Activated T-cell treated with anti-CD3 and anti-CD28 coated beads for 4 hours (primary cell): Measurements from ENCODE around the gene CBX7.

Experiments used
- DNase-seq: peaks from one replicate; pipeline ENCODE4 v3.0.0-alpha.2; 2020

CBX7 gene

DNA sequence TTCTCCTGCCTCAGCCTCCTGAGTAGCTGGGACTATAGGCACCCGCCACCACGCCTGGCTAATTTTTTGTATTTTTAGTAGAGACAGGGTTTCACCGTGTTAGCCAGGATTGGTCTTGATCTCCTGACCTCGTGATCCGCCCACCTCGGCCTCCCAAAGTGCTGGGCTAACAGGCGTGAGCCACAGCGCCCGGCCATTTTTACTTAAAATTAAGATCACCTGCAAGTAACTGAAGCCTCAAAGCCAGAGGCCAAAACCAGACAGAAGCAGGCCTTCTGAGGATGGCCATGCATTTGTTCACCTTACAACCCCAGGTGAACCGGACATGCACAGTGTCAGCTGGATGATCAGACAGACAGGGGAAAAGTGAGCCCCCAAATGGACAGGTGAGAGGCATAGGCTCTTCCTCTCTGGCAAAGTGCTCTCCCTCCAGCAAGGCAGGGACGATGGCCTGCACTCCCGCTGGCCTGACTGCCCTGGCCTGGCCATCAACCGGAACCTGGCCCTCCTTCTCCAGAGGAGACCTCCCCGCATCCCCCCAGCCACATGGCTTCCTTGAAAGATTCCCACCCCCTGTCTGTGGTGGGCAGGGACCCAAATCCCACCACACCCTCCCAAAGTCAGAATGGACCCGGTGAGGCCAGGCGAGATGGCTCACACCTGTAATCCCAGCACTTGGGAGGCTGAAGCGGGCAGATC is 29.6 kb downstream of the CBX7 start:
- no peak for DNase-seq

DNA sequence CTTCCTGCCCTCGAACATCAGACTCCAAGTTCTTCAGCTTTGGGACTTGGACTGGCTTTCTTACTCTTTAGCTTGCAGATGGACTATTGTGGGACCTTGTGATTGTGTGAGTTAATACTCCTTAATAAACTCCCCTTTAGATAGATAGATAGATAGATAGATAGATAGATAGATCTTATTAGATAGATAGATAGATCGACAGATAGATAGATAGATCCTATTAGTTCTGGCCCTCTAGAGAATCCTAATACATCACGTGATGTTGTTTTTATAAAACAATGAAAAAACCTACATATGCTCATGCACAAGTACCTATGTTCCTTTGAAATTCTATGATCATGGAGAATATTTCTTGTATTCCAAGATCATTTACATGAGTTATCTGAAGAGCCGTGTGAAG is 31.5 kb downstream of the CBX7 start:
- DNase-seq: no peak

DNA sequence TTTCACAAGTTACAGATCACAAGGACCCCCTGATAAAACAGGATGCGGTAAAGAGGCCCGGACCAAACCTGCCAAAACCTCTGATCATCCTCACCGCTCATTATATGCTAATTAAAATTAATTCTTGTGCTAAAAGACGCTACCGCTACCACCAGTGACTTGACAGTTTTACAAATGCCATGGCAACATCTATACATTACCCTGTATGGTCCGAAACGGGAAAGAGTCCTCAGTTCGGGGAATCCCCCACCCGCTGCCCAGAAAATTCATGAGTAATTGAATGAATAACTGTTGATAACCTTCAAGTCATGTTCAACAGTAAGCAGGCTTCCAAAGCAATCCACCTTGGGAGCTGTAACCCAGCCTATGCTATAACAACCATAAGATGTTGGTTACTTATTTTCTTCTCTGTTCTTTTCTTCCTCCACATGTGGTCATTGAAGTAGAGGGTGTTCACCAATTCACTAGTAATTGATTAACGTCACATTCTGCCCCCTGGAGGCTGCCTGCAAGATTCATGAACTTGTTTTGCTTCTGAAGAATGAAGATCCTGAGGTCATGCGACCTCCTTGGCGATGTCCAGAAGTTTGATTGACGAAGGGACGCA is 34.8 kb downstream of the CBX7 start:
- DNase-seq: peak; percentile 61

DNA sequence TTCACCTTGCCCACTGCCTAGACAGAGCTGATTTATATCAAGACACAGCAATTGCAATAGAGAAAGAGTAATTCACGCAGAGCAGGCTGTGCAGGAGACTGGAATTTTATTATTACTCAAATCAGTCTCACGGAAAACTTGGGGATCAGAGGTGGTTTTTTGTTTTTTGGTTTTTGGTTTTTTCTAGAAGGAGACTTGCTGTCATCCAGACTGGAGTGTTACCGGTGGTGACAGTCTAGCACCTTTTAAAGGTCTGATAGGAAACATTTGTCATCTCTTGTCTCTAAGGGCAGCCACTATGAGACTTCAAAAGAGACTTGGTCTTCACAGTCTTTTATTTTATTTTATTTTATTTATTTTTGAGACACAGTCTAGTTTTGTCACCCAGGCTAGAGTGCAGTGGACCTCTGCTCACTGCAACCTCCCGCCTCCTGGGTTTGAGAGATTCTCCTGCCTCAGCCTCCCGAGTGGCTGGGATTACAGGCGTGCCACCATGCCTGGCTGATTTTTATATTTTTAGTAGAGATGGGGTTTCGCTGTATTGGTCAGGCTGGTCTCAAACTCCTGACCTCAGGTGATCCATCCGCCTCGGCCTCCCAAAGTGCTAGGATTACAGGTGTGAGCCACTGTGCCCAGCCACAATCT is 36.4 kb downstream of the CBX7 start:
- no peak for DNase-seq

DNA sequence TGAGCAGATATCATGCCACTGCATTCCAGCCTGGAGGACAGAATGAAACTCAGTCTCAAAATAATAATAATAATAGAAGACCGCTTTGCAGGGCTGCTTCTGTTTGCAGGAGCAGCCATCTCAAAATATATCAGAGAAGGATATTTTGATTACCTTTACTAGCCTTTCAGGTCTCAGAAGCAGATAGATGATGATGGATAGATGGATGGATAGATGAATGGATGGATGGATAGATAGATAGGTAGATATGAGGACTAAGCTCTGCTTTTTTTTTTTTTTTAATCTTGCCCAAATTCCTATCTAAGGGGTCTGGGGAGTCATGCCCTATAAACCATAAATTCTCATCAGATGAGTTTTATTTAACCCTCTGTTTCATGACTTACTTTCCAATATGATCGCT is 36.9 kb downstream of the CBX7 start:
- no peak for DNase-seq

DNA sequence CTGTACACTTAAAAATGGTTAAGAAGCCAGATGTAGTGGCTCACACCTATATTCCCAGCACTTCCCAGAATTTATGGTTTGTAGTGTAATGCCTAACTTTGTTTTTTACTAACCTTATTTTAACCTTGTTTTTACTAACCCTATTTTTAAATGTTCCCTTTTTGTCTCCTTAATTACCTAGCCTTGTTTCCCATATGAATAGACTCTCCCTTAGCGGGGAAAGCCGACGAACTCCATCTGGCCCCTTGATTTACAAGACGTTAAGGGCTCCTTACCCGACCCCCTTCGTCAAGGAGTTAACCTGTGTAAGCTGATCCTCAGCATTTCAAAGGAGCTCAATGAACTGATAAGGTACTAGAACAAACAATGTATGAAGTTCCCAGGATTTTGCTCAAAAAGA is 38.4 kb downstream of the CBX7 start:
- DNase-seq: no peak

DNA sequence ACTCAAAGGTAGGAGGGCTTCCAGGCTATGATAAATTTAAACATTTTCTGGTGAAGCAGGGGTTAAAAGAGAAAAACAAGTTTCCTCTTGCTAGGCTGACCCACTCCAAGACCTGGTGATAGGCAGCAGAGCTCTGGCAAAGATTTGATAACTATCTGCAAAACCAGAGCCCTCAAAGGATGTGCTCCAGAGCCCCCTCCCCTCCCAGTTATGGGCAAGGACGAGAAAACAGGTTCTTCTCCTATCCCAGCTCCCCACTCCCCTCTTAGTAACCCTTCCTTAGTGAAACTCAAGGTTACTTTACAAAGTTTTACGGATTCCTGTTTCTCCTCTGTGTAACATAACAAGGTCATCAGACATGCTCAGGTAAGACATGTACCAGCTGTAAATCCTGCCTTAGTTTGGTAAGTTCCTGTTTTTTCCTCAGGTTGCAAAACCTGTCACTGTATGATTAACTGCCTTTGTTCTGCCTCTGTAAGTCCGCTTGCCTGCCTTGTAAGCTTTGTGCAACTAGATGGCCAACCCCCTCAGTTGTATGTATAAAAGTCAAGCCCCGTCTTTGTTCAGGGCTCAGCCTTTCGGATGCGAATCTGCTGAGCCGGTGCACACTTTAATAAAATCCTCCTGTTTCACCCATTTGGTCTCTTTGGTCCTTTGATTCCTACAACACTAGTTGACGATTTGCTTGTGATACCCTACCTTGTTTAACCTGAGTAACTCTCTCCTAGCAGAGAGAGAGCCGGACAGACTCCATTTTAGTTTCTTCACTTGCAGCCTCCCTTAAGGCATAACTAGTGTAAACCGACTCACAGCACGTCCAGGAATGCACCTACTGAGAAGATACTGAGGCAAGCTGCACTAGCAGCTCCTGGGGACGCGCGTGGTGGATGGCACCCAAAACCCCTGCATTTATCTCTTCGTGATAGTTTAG is 41.6 kb downstream of the CBX7 start:
- no peak for DNase-seq

DNA sequence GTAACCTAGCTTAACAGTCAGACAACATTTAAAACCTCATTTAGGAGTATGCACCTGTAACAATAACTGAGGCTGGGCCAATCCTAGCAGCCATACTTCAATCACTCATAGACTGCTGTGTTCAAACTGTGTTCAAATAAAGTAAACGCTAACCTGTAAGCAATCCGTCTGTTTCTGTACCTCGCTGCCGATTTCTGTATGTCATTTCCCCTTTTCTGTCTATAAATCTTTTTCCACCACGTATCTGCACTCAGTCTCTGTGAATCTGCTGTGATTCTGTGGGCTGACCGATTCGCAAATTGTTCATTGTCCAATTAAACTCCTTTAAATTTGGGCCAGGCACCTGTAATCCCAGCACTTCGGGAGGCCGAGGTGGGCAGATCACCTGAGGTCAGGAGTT is 43.1 kb downstream of the CBX7 start:
- no peak for DNase-seq

DNA sequence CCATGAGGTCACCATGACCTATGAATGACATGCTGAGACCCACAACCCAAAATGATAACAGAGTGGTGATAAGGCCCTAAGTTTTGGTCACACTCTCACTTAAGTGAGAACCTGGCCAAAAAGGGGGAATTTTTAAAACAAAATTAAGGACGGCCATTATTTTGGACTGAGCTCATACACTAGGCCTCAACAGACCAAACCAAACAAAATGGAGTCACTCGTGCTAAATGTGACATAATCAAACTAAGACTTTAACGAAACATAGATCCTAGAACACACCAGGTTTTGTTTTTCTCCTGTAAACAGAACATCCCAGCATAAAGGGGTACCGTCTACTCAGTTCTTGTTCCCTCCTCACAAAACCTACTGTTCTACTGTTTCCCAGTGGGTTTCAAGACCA is 44.0 kb downstream of the CBX7 start:
- no peak for DNase-seq

DNA sequence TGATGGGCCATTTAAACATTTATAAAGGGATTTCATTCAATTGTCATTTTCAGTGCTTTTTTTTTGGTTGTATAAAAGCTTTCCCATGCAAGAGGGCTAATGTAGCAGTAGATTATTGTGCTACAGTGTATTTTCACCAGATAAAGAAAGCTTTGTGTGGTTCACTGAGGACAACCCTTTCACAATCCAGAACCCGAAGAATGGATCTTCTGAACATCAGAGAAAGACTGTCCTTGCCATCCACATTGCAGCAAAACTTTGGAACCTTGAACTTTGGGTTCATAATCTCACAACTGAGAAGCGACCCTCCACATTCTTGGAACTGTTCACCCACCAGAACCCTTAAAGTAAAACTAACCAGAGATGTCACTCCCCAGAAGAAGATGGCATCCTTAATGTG is 46.2 kb downstream of the CBX7 start:
- DNase-seq: no peak

DNA sequence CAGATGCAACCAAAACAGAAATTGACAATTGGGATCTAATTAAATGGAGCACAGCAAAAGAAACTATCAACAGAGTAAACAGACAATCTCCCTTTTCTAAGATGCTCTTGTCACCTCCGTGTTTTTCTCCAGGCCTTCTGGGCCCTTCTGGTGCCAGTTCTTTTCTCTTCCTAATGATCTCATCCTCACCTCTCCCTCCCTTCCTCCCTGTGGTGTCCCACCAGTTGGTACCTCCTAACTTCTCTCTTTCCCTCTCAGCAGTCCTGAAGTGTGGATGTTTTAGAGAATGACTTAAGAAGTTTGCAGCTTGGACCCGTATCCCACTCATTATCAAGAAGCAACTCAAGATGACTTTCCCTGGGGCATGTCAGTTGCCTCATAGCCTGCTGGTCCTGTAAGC is 49.0 kb downstream of the CBX7 start:
- no peak for DNase-seq

DNA sequence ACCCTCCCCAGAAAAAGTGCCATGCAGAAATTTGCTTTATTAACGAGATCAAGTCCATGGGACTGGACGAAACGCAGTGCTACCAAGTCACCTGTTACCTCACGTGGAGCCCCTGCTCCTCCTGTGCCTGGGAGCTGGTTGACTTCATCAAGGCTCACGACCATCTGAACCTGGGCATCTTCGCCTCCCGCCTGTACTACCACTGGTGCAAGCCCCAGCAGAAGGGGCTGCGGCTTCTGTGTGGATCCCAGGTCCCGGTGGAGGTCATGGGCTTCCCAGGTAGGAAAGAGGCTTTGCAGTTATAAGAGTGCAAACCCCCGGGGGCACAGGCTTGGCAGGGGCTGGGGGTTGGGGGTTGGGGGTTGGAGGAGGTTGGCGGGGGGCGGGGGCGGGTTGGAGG is 51.3 kb downstream of the CBX7 start:
- DNase-seq: no peak

DNA sequence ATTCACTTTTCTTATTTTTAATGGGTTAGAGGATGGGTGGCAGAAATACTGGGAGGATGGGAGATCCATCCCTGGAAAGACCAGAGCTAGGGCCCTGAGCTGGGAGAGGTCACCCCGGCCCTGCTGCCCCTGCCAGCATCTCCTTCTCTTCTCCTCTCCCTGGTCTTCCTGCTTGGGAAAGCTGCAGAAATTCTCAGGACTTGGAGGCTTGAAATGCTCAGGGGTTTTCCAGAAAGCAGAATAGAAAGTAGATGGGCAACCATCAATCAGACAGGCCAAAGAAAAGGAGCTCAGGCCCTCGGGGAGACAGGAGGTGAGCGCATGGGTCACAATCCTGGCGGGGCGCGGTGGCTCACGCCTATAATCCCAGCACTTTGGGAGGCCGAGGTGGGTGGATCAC is 53.9 kb downstream of the CBX7 start:
- DNase-seq: no peak

DNA sequence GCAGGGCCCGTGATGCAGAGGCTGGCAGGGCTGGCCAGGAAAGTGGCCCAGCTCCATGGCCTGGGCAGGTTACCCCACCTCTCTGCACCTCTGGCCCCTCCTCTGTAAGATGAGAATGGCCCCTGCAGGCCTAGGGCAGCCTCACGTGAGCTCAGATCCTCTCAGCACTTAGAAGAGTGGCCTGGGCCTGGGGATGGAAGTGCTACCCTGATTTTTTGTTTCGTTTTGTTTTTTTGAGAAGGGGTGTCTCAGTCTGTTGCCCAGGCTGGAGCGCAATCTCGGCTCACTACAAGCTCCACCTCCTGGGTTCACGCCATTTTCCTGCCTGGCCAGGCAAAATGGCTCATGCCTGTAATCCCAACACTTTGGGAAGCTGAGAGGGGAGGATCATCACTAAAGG is 54.5 kb downstream of the CBX7 start:
- no peak for DNase-seq

DNA sequence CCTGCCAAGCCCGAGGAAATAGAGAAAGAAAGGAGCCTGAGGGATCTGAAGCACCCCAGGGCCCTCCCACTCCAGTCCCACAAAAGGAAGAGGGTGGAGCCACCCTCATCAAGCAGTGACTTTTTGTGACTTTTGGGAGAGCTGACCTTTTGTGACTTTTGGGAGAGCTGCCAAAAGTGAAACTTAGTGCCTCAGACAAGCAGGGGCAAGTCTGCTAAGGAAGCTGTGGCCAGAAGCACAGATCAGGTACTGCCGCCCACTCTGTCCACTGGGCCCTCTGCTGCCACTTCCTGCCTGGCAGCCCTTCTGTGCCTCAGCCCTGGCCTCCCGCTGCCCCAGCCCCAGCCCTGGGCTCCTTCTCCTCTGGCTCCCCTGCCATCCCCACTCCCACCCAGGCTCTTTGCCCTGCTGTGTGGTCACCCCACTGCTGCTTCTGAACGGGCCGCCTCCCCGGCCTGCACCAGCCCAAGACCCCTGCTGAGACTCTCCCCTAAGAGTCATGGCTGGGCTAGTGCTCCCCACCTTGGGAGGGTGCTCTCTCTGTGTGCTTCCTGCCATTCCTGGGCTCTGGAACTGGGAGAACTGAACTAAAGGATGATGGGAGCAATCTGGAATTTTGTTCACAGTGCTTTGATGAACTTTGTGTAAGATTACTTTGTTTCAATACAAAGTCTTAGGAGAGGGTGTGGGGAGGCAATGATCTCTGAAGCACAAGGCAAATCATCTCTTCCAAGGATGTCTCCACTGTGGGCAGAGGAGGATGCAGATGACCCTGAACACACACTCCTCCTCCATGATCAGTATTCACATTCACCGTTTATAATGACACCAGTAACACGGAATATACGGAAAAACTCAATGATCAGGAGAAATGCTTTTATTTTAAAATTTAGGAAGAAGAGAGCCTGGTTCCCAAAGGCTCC is 55.1 kb downstream of the CBX7 start, which contains the start of gene APOBEC3H:
Gene APOBEC3H, plus strand, starts transcription at position 147 of the 923 bp plus-strand sequence. CDS start 3,035 bp downstream, outside the sequence.
- DNase-seq: no peak

DNA sequence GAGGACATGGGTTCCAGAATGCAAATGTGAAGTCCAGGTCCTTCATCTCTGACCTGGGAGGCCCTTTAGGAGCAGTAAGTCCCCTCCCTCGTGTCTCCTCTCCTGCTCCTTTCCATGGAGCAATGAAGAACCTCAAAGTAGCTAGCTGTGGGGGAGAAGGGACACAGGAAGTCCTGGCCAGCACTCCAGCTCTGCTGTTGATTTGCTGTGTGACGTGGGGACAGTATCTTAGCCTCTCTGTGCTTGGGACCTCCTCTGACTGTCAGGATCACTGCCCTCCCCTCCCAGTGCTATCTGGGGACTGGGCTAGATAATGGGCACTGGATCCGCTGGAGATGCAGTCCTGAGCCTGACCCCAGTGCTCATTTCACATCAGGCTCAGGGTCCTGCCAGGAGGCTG is 56.5 kb downstream of the CBX7 start:
- DNase-seq: no peak

DNA sequence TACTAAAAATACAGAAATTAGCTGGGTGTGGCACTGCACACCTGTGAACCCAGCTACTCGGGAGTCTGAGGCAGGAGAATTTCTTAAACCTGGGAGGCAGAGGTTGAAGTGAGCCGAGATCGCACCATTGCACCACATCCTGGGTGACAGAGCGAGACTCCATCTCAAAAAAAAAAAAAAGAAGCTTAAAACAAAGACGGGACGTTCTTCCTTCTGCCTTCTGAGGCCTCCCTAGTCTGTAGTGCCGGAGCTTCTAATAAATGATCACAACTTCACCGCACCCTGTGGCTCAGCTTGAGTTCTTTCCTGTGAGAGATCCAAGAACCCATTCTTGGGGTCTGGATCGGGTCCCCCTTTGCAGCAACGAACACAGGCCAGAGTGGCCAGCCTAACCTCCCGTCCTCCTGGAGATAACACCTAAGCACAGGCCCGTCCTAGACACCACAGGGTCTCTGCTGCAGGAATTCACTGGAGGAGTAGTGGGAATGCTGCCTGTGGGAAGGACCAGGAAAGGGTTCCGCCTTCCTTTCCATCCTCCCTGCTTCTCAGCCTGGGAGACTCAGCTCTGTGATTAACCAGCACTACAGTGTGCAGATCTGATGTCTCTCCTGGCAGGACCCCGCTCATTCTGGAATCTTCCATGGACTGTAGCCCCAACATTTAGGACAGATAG is 57.6 kb downstream of the CBX7 start:
- DNase-seq: no peak

DNA sequence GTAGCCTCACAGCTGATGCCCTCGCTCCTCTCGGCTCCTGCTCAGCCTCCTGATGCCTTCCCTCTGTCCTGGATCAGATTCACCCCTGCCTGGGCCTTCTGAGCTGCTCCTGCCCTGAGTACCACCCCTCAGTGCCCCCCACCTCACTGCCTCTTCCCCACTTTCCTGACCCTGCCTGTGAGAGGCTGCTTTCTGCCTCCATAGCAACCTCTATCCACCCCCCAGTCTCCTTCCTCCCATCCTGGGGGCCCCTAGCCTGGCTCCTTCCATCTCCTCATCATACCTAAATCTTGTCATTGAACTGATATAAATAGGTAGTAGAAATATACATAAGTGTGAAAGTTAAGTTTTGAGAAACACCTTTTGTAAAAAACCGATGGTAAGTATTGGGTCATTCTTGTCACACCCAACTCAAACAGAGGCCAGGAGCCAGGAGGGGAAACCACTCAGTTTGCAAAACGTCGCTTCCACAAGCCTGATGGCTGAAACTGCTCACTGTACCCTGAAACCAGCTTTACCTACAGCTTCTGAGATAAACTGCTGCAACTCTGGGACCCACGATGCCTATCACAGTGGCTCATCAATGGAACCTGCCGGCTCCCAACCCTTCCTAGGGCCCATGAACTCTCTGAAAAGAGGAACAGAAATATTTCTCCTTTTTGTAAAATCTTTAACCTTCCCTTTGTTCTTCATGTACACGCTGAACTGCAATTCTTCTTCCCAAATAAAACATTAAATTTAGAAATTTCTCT is 60.2 kb downstream of the CBX7 start:
- DNase-seq: no peak

DNA sequence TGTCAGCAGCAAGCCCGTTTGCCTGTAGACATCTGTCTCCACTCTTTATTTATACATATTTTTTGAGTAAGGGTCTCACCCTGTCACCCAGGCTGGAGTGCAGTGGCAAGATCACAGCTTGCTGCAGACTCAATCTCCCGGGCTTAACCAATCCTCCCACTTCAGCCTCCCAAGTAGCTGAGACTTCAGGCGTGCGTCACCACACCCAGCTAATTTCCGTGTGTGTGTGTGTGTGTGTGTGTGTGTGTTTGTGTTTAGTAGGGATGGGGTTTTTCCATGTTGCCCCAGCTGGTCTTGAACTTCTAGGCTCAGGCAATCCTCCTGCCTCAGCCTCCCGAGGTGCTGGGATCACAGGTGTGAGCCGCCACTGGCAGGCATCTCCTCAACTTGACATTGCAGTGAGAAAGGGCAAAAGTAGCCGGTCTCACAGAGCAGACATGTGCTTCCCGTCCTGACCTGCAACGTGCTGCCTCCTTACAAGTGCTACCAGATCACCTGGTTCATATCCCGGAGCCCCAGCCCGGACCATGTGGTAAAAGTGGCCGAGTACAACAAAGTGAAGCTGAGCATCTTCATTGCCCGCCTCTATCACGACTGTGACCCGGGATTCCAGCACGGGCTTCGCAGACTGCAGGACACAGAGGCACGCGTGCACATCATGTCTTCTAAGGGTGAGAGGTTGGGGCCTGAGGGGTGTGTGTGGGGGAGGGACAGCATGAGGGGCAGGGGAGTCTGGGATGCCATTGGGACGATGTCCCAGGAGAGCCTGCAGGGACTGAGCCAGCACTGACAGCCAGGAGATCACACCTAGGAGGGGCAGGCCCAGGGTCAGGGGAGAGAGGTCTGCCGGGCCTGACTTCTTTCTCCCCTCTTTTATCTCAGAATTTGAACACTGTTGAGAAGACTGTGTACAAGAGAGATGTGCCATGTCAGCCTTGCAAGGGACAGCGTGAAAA is 61.1 kb downstream of the CBX7 start:
- DNase-seq: no peak
